ENCODE data around the gene ABI3. TPM values are rescaled to one million over a fixed set of nuclear protein-coding genes. Genes with fewer than 3 reads are reported as not detected.
"Not testable (repeated sequence)": the region's sequence is repeated elsewhere in the genome, so short reads cannot be mapped to it uniquely, and the experiment has no call there.

Gene ABI3
- total and polyA plus RNA-seq, 2 donors (not counting 1 experiment from before 2014, with no cell fraction given) = 15.6 to 23.3 TPM

- Mint-ChIP-seq H3K4me3 (no peak overlapping the region), H3K4me1 (no peaks in the 10 kb centered on the region), H3K27ac (no peak overlapping the region), H3K27me3 (peaks cover 51% of the 10 kb centered on the region), H3K9me3 (ENCODE audit: insufficient read depth) (peaks cover 2% of the 10 kb centered on the region)
- Histone ChIP-seq H3K27ac (ENCODE audit: low read length in 2 of 2) (no peak overlapping the region), H3K36me3 (replicated peaks in 1 of 2; ENCODE audit: control extremely low read depth in 1 of 2, control insufficient read depth in 1 of 2, extremely low read depth in 1 of 2, insufficient read depth in 2 of 2, low read length in 1 of 2) (no peaks in the 10 kb centered on the region), H2AFZ (ENCODE audit: insufficient read depth, low read depth, low read length, poor library complexity, severe bottlenecking) (no peak overlapping the region), H3K9me3 (ENCODE audit: control extremely low read depth in 1 of 3, control insufficient read depth in 2 of 3, insufficient read depth in 1 of 3, low read length in 2 of 3) (peaks cover 0 to 5% (median 4%) of the 10 kb centered on the region in 3 donors), H3K4me3 (ENCODE audit: control extremely low read depth in 1 of 5, extremely low read depth in 1 of 5, insufficient read depth in 1 of 5, low read depth in 2 of 5, low read length in 4 of 5) (no peak overlapping the region), H3K4me2 (replicated peaks; ENCODE audit: low read depth, low read length, poor library complexity, severe bottlenecking) (no peak overlapping the region), H3K4me1 (ENCODE audit: control insufficient read depth in 2 of 2, insufficient read depth in 2 of 2, low read length in 2 of 2) (no peaks in the 10 kb centered on the region), H3K79me2 (ENCODE audit: control insufficient read depth, insufficient read depth, low read length) (no peaks in the 10 kb centered on the region), H3K9ac (ENCODE audit: low read length) (no peak overlapping the region), H4K20me1 (ENCODE audit: control insufficient read depth, insufficient read depth, low read length, poor library complexity, severe bottlenecking) (no peaks in the 10 kb centered on the region), H3K27me3 (replicated peaks in 1 of 4; ENCODE audit: control extremely low read depth in 1 of 4, control insufficient read depth in 3 of 4, insufficient read depth in 4 of 4, low read length in 3 of 4) (peaks cover 0 to 25% (median 14%) of the 10 kb centered on the region in 4 experiments)
- CTCF ChIA-PET = interaction anchor here (1.4 kb wide), 1 partner anchor 11 kb away, joined by 4 read pairs; no protein-coding TSS in a partner anchor
- 66% methylated on average over 4 of the region's 9 CpGs for WGBS (ENCODE audit: insufficient coverage)
- intact Hi-C loops (cut with micrococcal nuclease) = no loop called here
- ATAC-seq (ENCODE audit: low read depth) (no peak), DNase-seq (no peak)
- POLR2A ChIA-PET = interaction anchor here (0.6 kb wide), 1 partner anchor 114 kb away, joined by 6 read pairs; no protein-coding TSS in a partner anchor
- TF ChIP-seq EZH2 (IDR thresholded peaks at IDR 0.05; ENCODE audit: borderline replicate concordance, insufficient read depth, low read depth, low read length, poor library complexity, severe bottlenecking) (no peak), CTCF (IDR thresholded peaks at IDR 0.05) (no peak)
Measured at GRCh38 chr17:49168706-49169105, 41.8 kb upstream of the ABI3 start.

GRCh38 chr17:49170216-49170615 is 40.3 kb upstream of the ABI3 start:
- Histone ChIP-seq H3K79me2 (ENCODE audit: control insufficient read depth, insufficient read depth, low read length) (no peaks in the 10 kb centered on the region), H2AFZ (ENCODE audit: insufficient read depth, low read depth, low read length, poor library complexity, severe bottlenecking) (no peak overlapping the region), H3K9me3 (ENCODE audit: control extremely low read depth in 1 of 3, control insufficient read depth in 2 of 3, insufficient read depth in 1 of 3, low read length in 2 of 3) (peaks cover 1 to 7% (median 6%) of the 10 kb centered on the region in 3 donors), H3K27me3 (replicated peaks in 1 of 4; ENCODE audit: control extremely low read depth in 1 of 4, control insufficient read depth in 3 of 4, insufficient read depth in 4 of 4, low read length in 3 of 4) (peaks cover 0 to 22% (median 14%) of the 10 kb centered on the region in 4 experiments), H4K20me1 (ENCODE audit: control insufficient read depth, insufficient read depth, low read length, poor library complexity, severe bottlenecking) (no peaks in the 10 kb centered on the region), H3K4me1 (ENCODE audit: control insufficient read depth in 2 of 2, insufficient read depth in 2 of 2, low read length in 2 of 2) (no peaks in the 10 kb centered on the region), H3K9ac (ENCODE audit: low read length) (no peak overlapping the region), H3K36me3 (replicated peaks in 1 of 2; ENCODE audit: control extremely low read depth in 1 of 2, control insufficient read depth in 1 of 2, extremely low read depth in 1 of 2, insufficient read depth in 2 of 2, low read length in 1 of 2) (no peaks in the 10 kb centered on the region), H3K27ac (ENCODE audit: low read length in 2 of 2) (no peak overlapping the region), H3K4me3 (ENCODE audit: control extremely low read depth in 1 of 5, extremely low read depth in 1 of 5, insufficient read depth in 1 of 5, low read depth in 2 of 5, low read length in 4 of 5) (no peak overlapping the region), H3K4me2 (replicated peaks; ENCODE audit: low read depth, low read length, poor library complexity, severe bottlenecking) (no peak overlapping the region)
- Mint-ChIP-seq H3K9me3 (ENCODE audit: insufficient read depth) (peaks cover 8% of the 10 kb centered on the region), H3K27me3 (peaks cover 57% of the 10 kb centered on the region), H3K4me1 (no peaks in the 10 kb centered on the region), H3K4me3 (no peak overlapping the region), H3K27ac (no peak overlapping the region)
- TF ChIP-seq CTCF (IDR thresholded peaks at IDR 0.05) = no peak
- TF ChIP-seq EZH2 (IDR thresholded peaks at IDR 0.05; ENCODE audit: borderline replicate concordance, insufficient read depth, low read depth, low read length, poor library complexity, severe bottlenecking) = no peak
- intact Hi-C loops (cut with micrococcal nuclease) = no loop called here
- CTCF ChIA-PET = interaction anchor here (2.4 kb wide), 1 partner anchor 10 kb away, joined by 10 read pairs; no protein-coding TSS in a partner anchor
- DNase-seq (no peak), ATAC-seq (ENCODE audit: low read depth) (no peak)
- WGBS (ENCODE audit: insufficient coverage) = 63% methylated on average over 1 of the region's 2 CpGs
- POLR2A ChIA-PET = no interaction called here

- Histone ChIP-seq H3K27me3 (replicated peaks in 1 of 4; ENCODE audit: control extremely low read depth in 1 of 4, control insufficient read depth in 3 of 4, insufficient read depth in 4 of 4, low read length in 3 of 4) (peaks cover 0 to 27% (median 15%) of the 10 kb centered on the region in 4 experiments), H3K9me3 (ENCODE audit: control extremely low read depth in 1 of 3, control insufficient read depth in 2 of 3, insufficient read depth in 1 of 3, low read length in 2 of 3) (peaks cover 2 to 12% (median 11%) of the 10 kb centered on the region in 3 donors)
- H3K4me1 ChIP-seq (ENCODE audit: control insufficient read depth in 2 of 2, insufficient read depth in 2 of 2, low read length in 2 of 2); H3K36me3 ChIP-seq (replicated peaks in 1 of 2; ENCODE audit: control extremely low read depth in 1 of 2, control insufficient read depth in 1 of 2, extremely low read depth in 1 of 2, insufficient read depth in 2 of 2, low read length in 1 of 2); POLR2A ChIA-PET; H3K27ac ChIP-seq (ENCODE audit: low read length in 2 of 2); H3K4me3 ChIP-seq (ENCODE audit: control extremely low read depth in 1 of 5, extremely low read depth in 1 of 5, insufficient read depth in 1 of 5, low read depth in 2 of 5, low read length in 4 of 5); H3K79me2 ChIP-seq (ENCODE audit: control insufficient read depth, insufficient read depth, low read length); H3K4me1 Mint-ChIP-seq; intact Hi-C loops (cut with micrococcal nuclease); H3K4me2 ChIP-seq (replicated peaks; ENCODE audit: low read depth, low read length, poor library complexity, severe bottlenecking); H2AFZ ChIP-seq (ENCODE audit: insufficient read depth, low read depth, low read length, poor library complexity, severe bottlenecking); H3K9ac ChIP-seq (ENCODE audit: low read length); H3K27ac Mint-ChIP-seq; H4K20me1 ChIP-seq (ENCODE audit: control insufficient read depth, insufficient read depth, low read length, poor library complexity, severe bottlenecking); ATAC-seq (ENCODE audit: low read depth); DNase-seq; H3K4me3 Mint-ChIP-seq: not testable (repeated sequence)
- peaks cover 11% of the 10 kb centered on the region for H3K9me3 Mint-ChIP-seq (ENCODE audit: insufficient read depth)
- peaks cover 55% of the 10 kb centered on the region for H3K27me3 Mint-ChIP-seq
- CTCF ChIA-PET = interaction anchor here (1.1 to 2.4 kb wide), 3 partner anchors 9 to 57 kb away, joined by 3 to 10 read pairs (median 3); no protein-coding TSS in a partner anchor
- no CpG with 5 or more reads among the region's 3 CpGs for WGBS (ENCODE audit: insufficient coverage)
Measured at GRCh38 chr17:49170711-49171110, 39.8 kb upstream of the ABI3 start.
